ENCODE data around the gene ADGRL1. TPM values are rescaled to one million over a fixed set of nuclear protein-coding genes. Genes with fewer than 3 reads are reported as not detected.
"Not testable (repeated sequence)": the region's sequence is repeated elsewhere in the genome, so short reads cannot be mapped to it uniquely, and the experiment has no call there.

ADGRL1 gene
- total RNA-seq, 1 experiment from 2014 or later, result 10.9 TPM

DNA sequence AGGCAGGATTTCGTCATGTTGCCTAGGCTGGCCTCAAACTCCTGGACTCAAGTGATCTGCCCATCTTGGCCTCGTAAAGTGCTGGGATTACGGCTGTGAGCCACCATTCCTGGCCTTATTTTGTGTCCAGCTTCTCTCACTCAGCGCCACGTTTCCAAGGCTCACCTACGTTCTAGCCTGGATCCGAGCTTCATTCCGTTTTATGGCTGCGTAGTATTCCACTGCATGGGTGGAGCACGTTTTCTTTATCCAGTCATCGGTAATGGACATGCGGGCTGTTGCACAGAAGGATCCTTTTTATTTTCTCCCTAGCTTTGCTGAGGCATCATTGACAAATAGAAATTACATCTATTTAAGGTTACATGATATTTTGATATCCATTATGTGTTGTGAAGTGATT is 16.6 kb downstream of the ADGRL1 start:
- no peak for DNase-seq (ENCODE audit: low spot score)

DNA sequence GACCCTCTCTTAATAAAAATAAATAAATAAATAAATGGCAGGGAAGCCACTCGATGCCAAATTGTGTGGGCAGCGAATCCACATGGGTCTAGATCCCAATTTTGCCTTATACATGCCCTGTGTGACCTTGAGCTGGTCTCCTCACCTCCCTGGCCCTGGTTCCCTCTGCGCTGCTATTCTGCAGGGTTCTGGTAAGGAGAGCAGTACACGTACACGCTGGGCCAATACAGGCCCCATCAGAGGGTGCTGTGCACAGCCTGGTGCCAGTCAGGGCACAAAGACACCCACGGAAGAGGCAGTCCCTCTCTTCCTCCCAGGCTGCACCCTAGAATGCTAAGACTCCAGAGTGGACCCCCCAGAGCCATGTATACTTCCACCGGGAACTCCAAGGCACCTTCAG is 17.9 kb downstream of the ADGRL1 start:
- DNase-seq (ENCODE audit: low spot score), result not testable (repeated sequence)

DNA sequence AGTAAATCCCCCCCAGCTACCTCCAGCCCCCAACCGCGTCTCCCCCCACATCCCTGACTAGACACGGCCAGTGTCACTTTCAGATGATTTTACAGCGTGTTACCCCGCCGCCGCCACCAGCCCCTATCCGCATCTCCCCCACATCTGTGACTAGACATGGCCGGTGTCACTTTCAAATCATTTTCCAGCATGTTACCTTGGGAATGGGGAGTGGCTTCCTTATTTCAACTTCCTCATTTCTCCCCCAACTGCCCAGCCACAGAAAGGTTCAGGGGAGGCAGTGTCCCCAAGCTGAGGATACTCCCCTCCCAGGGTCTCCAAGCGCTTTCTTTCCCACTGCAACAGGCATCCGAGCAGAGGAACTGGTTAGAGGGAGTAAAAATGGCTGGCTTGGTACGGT is 18.4 kb downstream of the ADGRL1 start:
- DNase-seq (ENCODE audit: low spot score), result no peak

DNA sequence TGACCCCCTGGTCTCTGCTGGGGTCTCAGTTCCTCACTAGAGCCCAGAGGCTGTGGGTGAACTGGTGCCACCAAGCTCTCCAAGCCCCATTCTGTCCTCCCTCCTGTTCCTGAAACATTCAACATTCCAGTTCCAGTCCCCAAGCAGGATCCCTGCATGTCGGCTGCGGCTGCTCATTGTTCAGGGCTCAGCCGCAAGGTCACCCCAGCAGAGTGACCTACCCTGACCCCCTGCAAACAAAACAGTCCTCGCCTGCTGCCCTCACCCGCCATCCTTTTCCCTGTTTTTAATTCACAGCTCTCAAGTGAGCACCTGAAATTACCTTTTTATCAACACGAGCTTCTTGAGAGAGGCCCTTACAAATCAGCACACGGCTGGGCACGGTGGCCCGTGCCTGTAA is 19.3 kb downstream of the ADGRL1 start:
- not testable (repeated sequence) for DNase-seq (ENCODE audit: low spot score)

DNA sequence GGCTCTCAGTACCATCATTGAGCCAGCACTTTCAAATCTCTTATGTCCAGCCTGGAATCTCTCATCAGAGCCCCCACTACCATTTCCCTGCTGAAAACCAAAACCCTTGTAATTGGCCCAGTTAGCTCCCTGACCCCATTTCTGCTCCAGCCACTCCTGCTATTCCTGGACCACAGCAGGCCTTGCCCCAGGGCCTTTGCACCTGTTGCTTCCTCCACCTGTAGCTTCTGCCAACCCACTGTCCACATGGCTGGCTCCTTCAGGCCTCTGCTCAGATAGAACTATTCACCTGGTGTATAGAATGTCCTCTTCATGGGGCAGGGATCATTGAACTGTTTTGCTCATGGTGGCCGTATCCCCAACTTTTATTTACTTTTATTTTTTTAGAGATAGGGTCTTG is 20.3 kb downstream of the ADGRL1 start:
- not testable (repeated sequence) for DNase-seq (ENCODE audit: low spot score)

DNA sequence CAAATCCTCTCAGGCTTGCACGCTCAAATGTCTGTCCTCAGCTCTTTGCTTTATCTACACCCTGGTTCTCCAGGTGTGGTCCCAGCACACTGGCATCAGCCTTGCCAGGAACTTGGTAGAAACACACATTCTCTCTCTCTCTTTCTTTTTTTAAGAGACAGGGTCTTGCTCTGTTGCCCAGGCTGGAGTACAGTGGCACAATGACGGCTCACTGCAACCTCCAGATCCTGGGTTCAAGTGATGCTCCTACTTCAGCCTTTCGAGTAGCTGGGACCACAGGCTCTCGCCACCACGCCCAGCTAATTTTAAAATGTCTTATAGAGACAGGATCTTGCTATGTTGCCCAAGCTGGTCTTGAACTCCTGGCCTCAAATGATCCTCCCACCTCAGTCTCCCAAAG is 20.8 kb downstream of the ADGRL1 start:
- DNase-seq (ENCODE audit: low spot score), result no peak

DNA sequence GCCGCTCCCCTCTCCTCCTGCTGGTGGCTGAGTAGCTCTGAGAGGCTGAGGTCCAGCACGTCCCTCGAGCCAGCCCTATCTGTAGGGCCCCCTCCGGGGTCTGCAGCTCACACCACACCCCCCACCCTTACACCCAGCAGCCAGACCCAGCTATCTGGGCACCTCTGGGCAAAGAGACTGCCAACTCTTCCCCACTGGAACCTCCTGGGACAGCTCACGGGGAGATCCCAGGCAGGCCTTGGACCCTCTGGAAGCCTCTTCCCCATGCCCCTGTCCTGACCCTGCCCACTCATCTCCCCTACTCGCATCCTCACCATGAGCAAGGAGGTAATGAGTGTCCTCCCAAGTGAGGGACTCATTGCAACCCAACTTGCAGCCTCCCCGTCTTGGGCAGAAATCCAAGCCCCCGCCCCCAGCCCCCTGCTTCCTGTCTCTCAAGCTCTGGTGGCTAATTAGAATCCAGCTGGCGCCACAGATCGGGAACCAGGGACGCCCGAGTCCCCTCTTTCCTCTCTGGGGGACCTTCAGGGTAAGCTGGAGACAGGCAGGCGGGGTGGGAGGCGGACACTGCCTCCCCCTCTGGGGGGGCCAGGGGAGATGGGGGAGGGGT is 22.1 kb downstream of the ADGRL1 start:
- no peak for DNase-seq (ENCODE audit: low spot score)

DNA sequence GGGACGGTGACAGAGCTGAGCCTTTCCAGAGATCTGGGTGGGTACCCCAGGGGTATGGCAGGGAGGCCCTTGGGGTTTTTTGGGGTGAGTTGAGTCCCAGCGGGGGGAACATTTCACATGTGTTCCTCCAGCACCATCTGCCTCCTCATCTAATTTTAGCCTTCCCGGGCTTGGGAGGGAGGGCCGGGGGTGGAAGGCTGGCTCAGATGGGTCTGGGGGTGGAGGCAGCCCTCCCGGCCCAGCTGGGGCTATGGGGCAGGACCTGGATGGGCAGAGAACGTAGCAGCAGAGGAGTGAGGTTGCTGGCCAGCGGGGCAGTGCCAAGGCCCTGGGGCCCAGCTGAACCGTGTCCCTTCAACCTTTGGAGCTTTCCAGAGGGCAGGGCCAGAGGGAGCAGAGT is 23.5 kb downstream of the ADGRL1 start:
- no peak for DNase-seq (ENCODE audit: low spot score)

DNA sequence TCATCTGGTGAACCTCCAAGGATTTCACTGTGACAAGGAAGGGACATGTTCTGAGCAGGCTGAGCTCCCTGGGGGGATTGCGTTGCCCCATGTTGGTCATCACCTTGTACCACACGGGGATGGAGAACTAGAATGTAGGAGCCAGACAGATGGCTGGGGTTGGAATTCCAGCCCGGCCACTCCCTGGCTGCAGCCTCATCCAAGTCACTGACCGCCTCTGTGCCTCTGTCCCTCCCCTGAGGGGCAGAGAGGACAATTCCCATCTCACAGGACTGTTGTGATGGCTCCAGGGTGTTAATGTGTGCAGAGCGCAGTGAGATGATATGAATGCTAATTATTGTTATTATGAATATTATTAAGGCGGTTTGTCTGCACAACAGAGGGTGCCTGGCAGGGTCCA is 24.1 kb downstream of the ADGRL1 start:
- no peak for DNase-seq (ENCODE audit: low spot score)

DNA sequence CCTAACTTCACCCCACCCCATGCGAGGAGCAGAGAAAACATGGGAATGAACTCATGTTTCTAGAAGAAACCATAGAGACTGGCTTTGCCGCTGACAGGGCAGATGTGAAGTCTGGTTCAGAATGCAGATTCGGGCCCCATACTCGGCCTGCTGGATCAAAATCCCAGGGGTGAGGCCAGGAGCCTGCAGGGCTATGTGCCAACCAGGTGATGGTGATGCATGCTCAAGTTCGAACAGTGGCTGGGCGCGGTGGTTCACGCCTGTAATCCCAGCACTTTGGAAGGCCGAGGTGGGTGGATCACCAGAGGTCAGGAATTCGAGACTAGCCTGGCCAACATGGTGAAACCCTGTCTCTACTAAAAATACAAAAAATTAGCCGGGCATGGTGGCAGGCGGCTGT is 24.8 kb downstream of the ADGRL1 start:
- DNase-seq (ENCODE audit: low spot score), result not testable (repeated sequence)

DNA sequence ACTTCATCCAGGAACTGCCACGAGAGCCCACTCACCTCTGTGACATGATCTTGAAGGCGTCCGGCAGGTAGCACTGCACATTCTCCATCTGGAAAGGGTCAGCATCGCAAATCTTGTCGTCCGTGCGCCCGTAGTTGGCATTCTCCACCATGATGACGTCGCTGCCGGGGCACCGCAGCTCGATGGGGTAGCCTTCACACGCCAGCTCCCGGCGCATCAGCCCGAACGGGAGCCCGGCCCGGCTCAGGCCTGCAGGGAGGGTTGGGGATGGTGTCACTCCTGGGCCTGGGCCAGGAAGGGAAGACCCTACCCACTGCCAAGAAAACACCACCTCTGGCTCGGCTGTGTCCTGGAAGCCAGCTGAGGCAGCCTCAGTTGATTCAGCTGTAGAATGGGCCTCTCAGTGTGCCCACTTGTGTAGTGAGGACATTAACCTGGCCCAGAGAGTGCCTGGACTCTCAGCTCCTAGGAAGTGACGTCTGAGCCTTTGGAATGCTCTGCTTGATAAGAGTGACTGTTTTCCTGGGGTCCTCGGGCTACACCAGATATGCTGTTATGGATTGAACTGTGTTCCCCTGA is 28.4 kb downstream of the ADGRL1 start:
- DNase-seq (ENCODE audit: low spot score), result no peak

DNA sequence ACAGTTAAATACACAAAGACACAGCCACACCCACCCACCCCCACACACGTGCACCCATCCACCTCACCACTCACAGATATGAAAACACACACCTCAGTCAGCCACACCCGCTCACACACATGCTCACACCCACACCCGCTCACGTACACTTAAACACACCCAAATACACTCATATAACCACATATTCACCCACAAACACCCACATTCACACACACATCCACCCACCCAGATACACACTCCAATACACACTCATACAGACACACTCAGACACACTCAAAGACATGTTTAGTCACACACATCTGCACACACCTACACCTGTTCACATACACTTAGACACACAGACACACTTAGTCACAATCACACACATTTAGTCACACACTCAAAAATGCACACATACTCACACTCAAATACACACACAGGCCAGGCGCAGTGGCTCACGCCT is 30.6 kb downstream of the ADGRL1 start:
- no peak for DNase-seq (ENCODE audit: low spot score)

DNA sequence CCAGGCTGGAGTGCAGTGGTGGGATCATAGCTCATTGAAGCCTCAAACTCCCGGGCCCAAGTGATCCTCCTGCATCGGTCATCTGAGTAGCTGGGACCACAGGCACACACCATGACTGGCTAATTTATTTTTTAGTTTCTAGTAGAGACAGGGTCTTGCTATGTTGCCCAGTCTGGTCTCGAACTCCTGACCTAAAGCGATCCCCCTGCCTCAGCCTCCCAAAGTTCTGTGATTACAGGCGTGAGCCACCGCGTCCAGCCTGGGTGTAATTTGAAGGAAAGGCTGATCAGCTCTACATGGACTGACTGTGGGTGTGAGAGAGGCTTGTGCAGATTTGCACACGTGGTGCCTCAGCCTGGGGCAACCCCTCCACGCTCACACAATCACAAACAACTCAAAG is 31.1 kb downstream of the ADGRL1 start:
- DNase-seq (ENCODE audit: low spot score), result no peak

DNA sequence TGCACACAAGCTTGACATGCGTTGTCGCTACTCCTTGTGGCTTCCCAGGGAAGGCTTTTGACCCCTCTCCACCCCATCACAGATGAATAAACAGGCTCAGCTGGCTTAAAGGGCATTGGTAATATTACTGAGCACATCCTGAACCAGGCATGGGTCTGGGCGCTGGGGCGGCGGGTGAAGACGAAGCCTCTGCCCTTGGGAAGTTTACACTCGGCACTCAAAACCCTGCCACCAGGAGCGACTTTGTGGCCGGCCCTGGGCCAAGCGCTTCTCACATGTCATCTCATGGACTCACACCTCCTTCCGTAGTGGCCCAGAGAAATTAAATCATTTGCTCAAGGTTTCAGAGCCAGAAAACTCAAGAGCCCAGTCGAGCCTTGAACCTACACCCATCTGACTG is 37.0 kb downstream of the ADGRL1 start:
- no peak for DNase-seq (ENCODE audit: low spot score)

DNA sequence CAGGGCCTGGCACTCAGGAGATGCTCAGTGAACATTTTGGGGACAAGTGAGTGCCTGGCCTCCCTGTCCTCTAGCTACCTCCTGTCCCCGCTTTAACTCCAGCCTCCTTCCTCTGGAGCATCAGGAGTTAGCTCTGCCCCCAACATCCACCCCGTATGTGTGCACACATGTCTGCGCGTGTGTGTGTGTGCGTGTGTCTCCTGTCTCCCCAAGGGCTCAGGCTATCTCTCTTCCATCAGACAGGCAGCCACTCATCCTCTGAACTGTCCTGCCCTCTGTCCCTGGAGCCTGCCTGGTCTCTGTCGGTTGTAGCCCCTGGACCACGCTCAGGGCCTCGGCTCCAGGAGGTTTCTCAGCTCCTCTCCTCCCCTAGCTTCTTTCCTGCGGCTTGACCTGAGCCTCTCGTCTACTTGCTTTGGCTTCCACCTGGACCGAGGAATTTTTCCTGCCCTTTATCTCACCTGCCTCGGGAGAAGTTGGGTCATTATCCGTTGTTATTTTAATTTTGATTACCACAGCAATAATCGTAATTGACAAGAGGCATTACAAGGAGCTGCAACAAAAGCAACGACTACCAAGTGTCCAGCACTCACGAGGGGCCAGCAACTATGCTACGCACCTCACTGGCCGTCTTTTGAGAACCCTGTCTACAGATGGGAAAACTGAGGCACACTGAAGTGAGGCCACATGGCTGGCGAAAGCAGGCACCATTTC is 37.6 kb downstream of the ADGRL1 start:
- DNase-seq (ENCODE audit: low spot score), result no peak

DNA sequence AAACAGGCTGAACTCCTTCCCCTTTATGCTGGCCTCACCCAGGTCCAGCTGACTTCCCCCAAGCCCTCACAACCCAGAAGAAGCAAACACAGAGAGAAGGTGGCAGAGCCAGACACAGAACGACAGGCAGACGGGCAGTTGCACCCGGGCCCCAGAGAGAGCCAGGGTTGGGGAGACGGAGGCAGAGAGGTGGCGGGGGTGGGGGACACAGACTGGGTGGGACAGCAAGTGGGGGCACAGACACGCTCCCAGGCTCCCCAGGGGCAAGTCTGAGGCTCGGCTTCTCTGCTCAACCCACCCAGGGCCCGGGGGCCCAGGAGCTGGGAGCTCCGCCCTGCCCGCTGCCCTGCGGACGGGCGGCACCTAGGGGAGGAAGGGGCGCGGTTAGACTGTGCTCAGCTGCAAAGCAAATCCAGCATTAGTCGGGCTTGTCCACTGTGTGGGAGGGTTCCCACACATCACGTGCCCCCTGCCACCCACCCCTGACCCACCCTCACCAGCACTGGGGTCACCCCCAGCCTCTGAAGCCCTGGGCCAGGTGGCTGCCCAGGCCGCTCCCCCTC is 38.3 kb downstream of the ADGRL1 start:
- no peak for DNase-seq (ENCODE audit: low spot score)

DNA sequence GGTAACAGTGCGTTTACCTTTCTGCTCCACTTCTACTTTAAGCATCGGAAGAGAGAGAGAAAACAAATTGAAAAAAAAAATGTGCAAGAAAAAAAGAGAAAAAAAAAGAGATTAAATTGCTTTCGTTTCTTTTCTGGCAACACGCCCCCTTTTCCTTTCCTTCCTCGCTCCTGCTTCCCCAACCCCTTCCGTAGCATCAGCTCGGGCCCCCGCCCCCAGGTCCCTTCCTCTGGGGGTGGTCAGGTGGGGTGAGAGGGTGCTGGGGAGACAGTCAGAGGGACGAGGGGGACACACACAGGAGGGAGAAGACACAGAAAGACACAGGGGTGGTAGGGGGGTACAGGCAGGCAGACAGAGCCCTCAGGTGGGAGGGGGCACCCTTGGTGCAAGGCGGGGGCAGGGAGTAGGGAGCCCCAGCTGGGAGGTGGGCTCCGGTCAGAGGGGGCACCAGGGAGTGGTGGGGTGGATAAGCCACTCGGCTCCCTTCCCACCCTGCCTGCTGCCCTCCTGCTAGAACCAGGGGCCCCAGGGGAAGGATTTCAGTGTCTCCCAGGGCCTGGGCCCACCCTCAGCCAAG is 38.9 kb downstream of the ADGRL1 start:
- no peak for DNase-seq (ENCODE audit: low spot score)

DNA sequence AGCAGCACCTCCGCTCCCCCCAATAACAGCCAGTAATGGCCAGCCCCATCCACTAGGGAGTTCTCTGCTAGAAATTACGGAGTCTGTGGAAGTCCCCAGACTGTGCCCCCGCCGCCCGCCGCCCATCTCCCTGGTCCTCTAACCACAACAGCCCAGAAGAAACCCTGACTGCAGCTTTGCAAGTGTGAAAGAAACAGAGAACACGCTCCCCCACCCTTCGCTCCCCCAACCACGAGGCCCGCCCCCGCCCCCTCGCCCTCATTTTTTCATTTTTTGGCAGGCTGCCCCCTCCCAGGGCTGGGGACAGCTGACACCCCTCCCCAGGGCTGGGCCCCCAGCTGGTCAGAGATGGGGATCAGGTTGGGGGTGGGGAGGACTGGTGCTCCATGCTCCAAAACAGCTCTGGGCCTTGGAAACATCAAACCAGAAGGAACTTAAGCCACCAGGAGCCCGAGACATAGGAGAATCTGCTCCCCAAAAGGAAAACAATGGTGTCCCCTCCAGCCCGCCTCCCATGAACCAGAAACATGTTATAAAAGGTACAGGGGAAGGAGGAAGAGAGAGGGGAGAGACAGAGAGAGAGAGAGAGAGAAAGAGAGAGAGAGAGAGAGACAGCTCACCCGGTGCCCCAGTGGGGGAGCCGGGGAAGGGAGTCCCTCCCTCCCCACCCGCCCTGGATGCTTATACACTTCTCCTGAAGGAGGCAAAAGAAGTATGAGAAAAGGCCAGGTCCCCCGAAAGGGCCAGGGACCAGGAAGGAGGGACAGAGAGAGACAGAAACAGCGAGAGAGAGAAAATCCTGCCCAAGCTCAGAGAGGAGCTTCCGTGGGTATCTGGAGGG is 39.8 kb downstream of the ADGRL1 start:
- DNase-seq (ENCODE audit: low spot score), result no peak

DNA sequence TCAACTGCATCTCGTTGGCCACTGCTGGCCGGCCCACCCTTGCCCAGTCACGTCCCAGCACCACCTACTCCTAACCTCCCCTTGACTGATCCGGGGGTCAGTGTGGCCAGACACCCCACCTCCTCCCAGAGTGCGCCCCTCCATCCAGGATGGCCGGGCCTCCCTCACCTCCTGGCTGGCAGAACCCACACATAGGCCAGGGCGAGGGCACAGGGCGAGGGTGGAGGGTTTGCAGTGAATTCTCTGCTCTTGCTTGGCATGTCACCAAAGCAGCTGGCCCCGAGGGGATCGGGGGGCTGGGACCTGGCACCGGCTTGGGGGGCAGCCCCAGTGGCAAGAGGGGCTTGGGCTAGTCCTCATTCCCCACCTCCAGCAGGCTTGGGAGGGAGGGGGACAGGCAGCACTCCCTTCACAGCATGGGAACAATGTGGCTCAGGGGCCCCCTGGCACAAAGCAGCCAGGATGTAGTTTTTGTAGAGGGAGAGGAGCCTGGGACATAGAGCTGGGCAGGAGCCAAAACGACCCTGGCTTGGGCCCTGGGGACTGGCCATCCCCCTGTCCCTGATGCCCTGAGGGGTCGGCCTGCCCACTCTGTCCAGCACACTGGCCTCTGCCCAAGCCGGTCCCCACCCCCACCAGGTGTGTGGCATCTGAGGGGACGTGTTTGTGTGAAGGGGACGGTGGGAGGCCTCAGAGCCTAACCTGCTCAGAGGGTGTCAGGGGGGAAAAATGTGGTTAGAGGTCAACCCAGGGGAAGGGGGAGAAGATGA is 41.1 kb downstream of the ADGRL1 start:
- DNase-seq (ENCODE audit: low spot score), result no peak

DNA sequence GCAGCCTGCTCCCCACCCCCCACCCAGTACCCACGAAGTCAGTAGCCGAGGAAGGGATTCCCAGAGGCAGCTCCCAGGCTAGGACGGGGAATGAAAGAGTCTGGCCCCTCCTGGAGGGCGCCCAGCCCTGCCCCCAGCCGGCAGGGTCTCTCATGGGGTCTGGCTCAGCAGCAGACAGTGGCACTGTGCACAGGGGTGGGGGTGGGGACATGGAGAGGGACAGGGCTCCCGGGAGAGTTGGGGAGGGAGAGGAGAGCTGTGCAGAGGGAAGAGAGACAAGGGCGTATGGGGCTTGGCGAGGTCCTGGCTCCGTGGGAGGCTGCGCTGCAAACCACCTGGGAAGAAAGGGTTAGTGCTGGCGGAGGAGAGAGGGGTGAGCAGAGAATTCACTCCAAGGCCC is 41.9 kb downstream of the ADGRL1 start:
- DNase-seq (ENCODE audit: low spot score), result no peak

DNA sequence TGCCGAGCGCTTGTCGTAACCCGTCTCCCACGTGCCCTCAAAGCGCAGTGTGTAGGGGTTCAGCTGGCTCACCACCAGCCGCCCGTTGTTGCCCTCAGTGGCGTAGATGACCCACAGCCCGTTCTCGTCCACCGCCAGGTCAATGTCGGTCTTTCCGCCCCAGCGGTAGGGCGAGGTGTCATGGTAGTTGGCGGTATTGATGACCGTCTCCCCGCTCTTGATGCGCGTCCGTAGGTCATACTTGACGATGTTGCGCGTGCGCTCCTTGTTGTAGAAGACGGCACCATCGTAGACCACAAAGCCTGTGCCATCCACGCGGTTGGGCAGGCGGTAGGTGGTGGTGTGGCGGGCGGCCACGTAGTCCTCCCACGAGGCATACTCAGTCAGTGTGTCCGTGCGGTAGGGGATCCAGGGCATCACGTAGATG is 43.1 kb downstream of the ADGRL1 start:
- DNase-seq (ENCODE audit: low spot score), result no peak
